ENCODE data around the gene NBEAL2.
A peak's percentile ranks its signal among the peaks of the same experiment; 100 is the strongest.

Gene NBEAL2

GRCh38 chr3:47042231-47042791, 62.8 kb downstream of the NBEAL2 start:
- no peak for DNase-seq (ENCODE audit: low read depth)

- no peak for DNase-seq (ENCODE audit: low read depth)
These were observed 67.6 kb downstream of the NBEAL2 start for GRCh38 chr3:47047069-47047468.

GRCh38 chr3:47047673-47048072, 68.2 kb downstream of the NBEAL2 start:
- no peak for DNase-seq (ENCODE audit: low read depth)

GRCh38 chr3:47054412-47054811, 74.9 kb downstream of the NBEAL2 start:
- DNase-seq (ENCODE audit: low read depth), result no peak

- DNase-seq (ENCODE audit: low read depth), result no peak
These were observed 77.2 kb downstream of the NBEAL2 start for GRCh38 chr3:47056705-47057104.

GRCh38 chr3:47057212-47057671, 77.8 kb downstream of the NBEAL2 start:
- DNase-seq (ENCODE audit: low read depth), result peak; percentile 24
